Activated CD4-positive, CD25-positive, alpha-beta regulatory T cell (primary cell): ENCODE measurements around the gene TRIM15.

Experiments used
- DNase-seq, 4 experiments: peaks; one replicate each; lab custom pipeline; 2025; lab: John Stamatoyannopoulos, UW

TRIM15 gene

GRCh38 chr6:30145818-30146217 lies 17.5 kb upstream of the TRIM15 start:
- no peak for DNase-seq

GRCh38 chr6:30147096-30147495 lies 16.2 kb upstream of the TRIM15 start:
- DNase-seq, result no peak

GRCh38 chr6:30149234-30149633 lies 14.1 kb upstream of the TRIM15 start:
- DNase-seq, result no peak

GRCh38 chr6:30149858-30150550 lies 13.3 kb upstream of the TRIM15 start:
- DNase-seq, result no peak

GRCh38 chr6:30150671-30151395 lies 12.5 kb upstream of the TRIM15 start:
- no peak for DNase-seq

- DNase-seq, result no peak
Measured at GRCh38 chr6:30151580-30151979, 11.8 kb upstream of the TRIM15 start.

GRCh38 chr6:30152016-30152673 lies 11.2 kb upstream of the TRIM15 start:
- no peak for DNase-seq

GRCh38 chr6:30152910-30153610 lies 10.3 kb upstream of the TRIM15 start:
- no peak for DNase-seq

- DNase-seq, result no peak
Measured at GRCh38 chr6:30154061-30154460, 9.3 kb upstream of the TRIM15 start.

GRCh38 chr6:30154709-30155519 lies 8.4 kb upstream of the TRIM15 start:
- no peak for DNase-seq

- no peak for DNase-seq
Measured at GRCh38 chr6:30155520-30156261, 7.7 kb upstream of the TRIM15 start.

- no peak for DNase-seq
Measured at GRCh38 chr6:30156262-30156599, 7.1 kb upstream of the TRIM15 start.

GRCh38 chr6:30156774-30157173 lies 6.6 kb upstream of the TRIM15 start:
- no peak for DNase-seq

- DNase-seq, result no peak
Measured at GRCh38 chr6:30157581-30157980, 5.8 kb upstream of the TRIM15 start.

- no peak for DNase-seq
Measured at GRCh38 chr6:30157999-30158398, 5.3 kb upstream of the TRIM15 start.

- no peak for DNase-seq
Measured at GRCh38 chr6:30158475-30159040, 4.8 kb upstream of the TRIM15 start.

GRCh38 chr6:30160008-30160784 lies 3.1 kb upstream of the TRIM15 start:
- DNase-seq, result no peak

- DNase-seq, result no peak
Measured at GRCh38 chr6:30160785-30161531, 2.4 kb upstream of the TRIM15 start, which contains the start of gene TRIM10. TRIM10 (minus strand) TSS chr6:30161211; CDS start chr6:30160858, 353 bp downstream.
